Breast epithelium (tissue), 4 donors: ENCODE data around the gene TMIGD3. TPM values are rescaled to one million over a fixed set of nuclear protein-coding genes. Genes with fewer than 3 reads are reported as not detected.

Source experiments
- DNase-seq, 2 donors: peaks; one replicate each; pipeline ENCODE4 v3.0.0-alpha.2; 2019; ENCODE audit warnings: low spot score in 2 of 2
- H3K27ac ChIP-seq, 2 donors: fragments of 200-600 bp; sonication (generic) in 1 of 2; one replicate each; pipeline ENCODE4 v1.5.1; 2016 to 2019; ENCODE audit warnings: mild to moderate bottlenecking in 1 of 2
- H3K27me3 ChIP-seq, 2 donors: fragments of 200-600 bp; sonication (generic) in 1 of 2; one replicate each; pipeline versions ENCODE4 v1.5.1 to v1.6.0; 2017 to 2019; ENCODE audit warnings: control low read depth in 1 of 2, mild to moderate bottlenecking in 1 of 2
- H3K36me3 ChIP-seq: fragments of 200-600 bp; one replicate; pipeline ENCODE4 v1.5.1; 2019
- H3K4me1 ChIP-seq, 2 donors: fragments of 200-600 bp; sonication (generic); one replicate each; pipeline ENCODE4 v1.5.1; 2016 to 2019; ENCODE audit warnings: control low read depth in 1 of 2
- H3K4me3 ChIP-seq, 3 donors: fragments of 200-600 bp; sonication (generic); 1 replicate in 2 of 3; 2 replicates in 1 of 3; pipeline ENCODE4 v1.5.1; 2016 to 2019; ENCODE audit warnings: mild to moderate bottlenecking in 3 of 3, moderate library complexity in 2 of 3
- H3K9me3 ChIP-seq, 2 donors: fragments of 200-600 bp; sonication (generic) in 1 of 2; one replicate each; pipeline ENCODE4 v1.5.1; 2016 to 2019; ENCODE audit warnings: control low read depth in 1 of 2
- CTCF ChIP-seq, 3 donors: fragments of 450-650 bp; IDR thresholded peaks; one replicate each; pipeline ENCODE4 v1.5.1; 2016 to 2017; ENCODE audit warnings: antibody characterized with exemption in 3 of 3, mild to moderate bottlenecking in 3 of 3, moderate library complexity in 3 of 3
- POLR2A ChIP-seq: fragments of 450-650 bp; IDR thresholded peaks from one replicate; pipeline ENCODE4 v1.6.1; 2016; ENCODE audit warnings: antibody characterized with exemption, mild to moderate bottlenecking, moderate library complexity
- POLR2AphosphoS5 ChIP-seq, 3 donors: sonication (generic); formaldehyde crosslinking; IDR thresholded peaks; one replicate each; pipeline ENCODE4 v1.6.1; 2017; ENCODE audit warnings: antibody characterized with exemption in 3 of 3
- intact Hi-C: fragments of 100-400 bp; cut with DNase I; formaldehyde crosslinking; loops from one replicate; pipeline ENCODE4 v1.15.1; 2023; ENCODE audit warnings: low total_unique reads
- total RNA-seq, 3 donors: library from RNA; depleted of rRNA; stranded (reverse); fragments of >200 nt; gene quantifications; one replicate each; pipeline ENCODE4 v1.1.0, GENCODE V29; 2016

The TMIGD3 gene
- total RNA-seq, 3 donors from 2014 or later = 5.9 to 14.6 (median 10.0) TPM

- Histone ChIP-seq H3K36me3 (no peaks in the 10 kb centered on the region), H3K9me3 (no peaks in the 10 kb centered on the region), H3K27ac (no peak overlapping the region), H3K27me3 (no peaks in the 10 kb centered on the region), H3K4me1 (peaks cover 3 to 6% of the 10 kb centered on the region in 2 donors), H3K4me3 (no peak overlapping the region)
- TF ChIP-seq POLR2A (no peak), CTCF (IDR thresholded peaks at IDR 0.05) (no peak), POLR2AphosphoS5 (IDR thresholded peaks at IDR 0.05) (no peak)
- intact Hi-C loops = no loop called here
- DNase-seq = no peak
Observed at GRCh38 chr1:111512132-111512889, 8.9 kb upstream of the TMIGD3 start.

GRCh38 chr1:111511370-111511769 is 7.9 kb upstream of the TMIGD3 start:
- Histone ChIP-seq H3K27me3 (no peaks in the 10 kb centered on the region), H3K27ac (no peak overlapping the region), H3K9me3 (no peaks in the 10 kb centered on the region), H3K4me3 (no peak overlapping the region), H3K36me3 (no peaks in the 10 kb centered on the region), H3K4me1 (peaks cover 5 to 6% of the 10 kb centered on the region in 2 donors)
- intact Hi-C loops = no loop called here
- no peak for DNase-seq
- TF ChIP-seq POLR2A (no peak), CTCF (IDR thresholded peaks at IDR 0.05) (no peak), POLR2AphosphoS5 (IDR thresholded peaks at IDR 0.05) (no peak)

- H3K9me3 ChIP-seq = no peaks in the 10 kb centered on the region
- intact Hi-C loops = no loop called here
- no peak for TF ChIP-seq POLR2A
- TF ChIP-seq CTCF (IDR thresholded peaks at IDR 0.05) = no peak
- no peak overlapping the region for H3K4me3 ChIP-seq
- no peaks in the 10 kb centered on the region for H3K27me3 ChIP-seq
- H3K4me1 ChIP-seq = peaks cover 0 to 5% of the 10 kb centered on the region in 2 donors
- no peak overlapping the region for H3K27ac ChIP-seq
- no peaks in the 10 kb centered on the region for H3K36me3 ChIP-seq
- no peak for DNase-seq
Observed at GRCh38 chr1:111509997-111510375, 6.6 kb upstream of the TMIGD3 start.

- Histone ChIP-seq H3K9me3 (no peaks in the 10 kb centered on the region), H3K27ac (peak overlapping the region; percentile 91 to 97), H3K36me3 (no peaks in the 10 kb centered on the region), H3K4me1 (peaks cover 0 to 5% of the 10 kb centered on the region in 2 donors), H3K4me3 (peak overlapping the region; percentile 22 to 59 (median 35)), H3K27me3 (no peaks in the 10 kb centered on the region)
- intact Hi-C loops = no loop called here
- TF ChIP-seq POLR2A = no peak
- TF ChIP-seq POLR2AphosphoS5 (IDR thresholded peaks at IDR 0.05) = no peak
- TF ChIP-seq CTCF (IDR thresholded peaks at IDR 0.05) = no peak
- peak in 1 of 2 donors; percentile 31 for DNase-seq
Observed at GRCh38 chr1:111507411-111508201, 4.2 kb upstream of the TMIGD3 start.

GRCh38 chr1:111506561-111506960 is 3.1 kb upstream of the TMIGD3 start:
- TF ChIP-seq CTCF (IDR thresholded peaks at IDR 0.05) (no peak), POLR2AphosphoS5 (IDR thresholded peaks at IDR 0.05) (no peak), POLR2A (no peak)
- intact Hi-C loops = no loop called here
- Histone ChIP-seq H3K36me3 (no peaks in the 10 kb centered on the region), H3K4me1 (peaks cover 0 to 5% of the 10 kb centered on the region in 2 donors), H3K4me3 (no peak overlapping the region), H3K9me3 (no peaks in the 10 kb centered on the region), H3K27me3 (no peaks in the 10 kb centered on the region), H3K27ac (peak overlapping the region in 1 of 2 donors; percentile 13)
- DNase-seq = no peak
